ENCODE measurements around the gene KLK11.

- TF ChIP-seq, protein P1, sequence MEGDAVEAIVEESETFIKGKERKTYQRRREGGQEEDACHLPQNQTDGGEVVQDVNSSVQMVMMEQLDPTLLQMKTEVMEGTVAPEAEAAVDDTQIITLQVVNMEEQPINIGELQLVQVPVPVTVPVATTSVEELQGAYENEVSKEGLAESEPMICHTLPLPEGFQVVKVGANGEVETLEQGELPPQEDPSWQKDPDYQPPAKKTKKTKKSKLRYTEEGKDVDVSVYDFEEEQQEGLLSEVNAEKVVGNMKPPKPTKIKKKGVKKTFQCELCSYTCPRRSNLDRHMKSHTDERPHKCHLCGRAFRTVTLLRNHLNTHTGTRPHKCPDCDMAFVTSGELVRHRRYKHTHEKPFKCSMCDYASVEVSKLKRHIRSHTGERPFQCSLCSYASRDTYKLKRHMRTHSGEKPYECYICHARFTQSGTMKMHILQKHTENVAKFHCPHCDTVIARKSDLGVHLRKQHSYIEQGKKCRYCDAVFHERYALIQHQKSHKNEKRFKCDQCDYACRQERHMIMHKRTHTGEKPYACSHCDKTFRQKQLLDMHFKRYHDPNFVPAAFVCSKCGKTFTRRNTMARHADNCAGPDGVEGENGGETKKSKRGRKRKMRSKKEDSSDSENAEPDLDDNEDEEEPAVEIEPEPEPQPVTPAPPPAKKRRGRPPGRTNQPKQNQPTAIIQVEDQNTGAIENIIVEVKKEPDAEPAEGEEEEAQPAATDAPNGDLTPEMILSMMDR (IDR thresholded peaks at IDR 0.05), result no peak
- TF ChIP-seq POLR2A (IDR thresholded peaks at IDR 0.05), result no peak
- no peak for TF ChIP-seq POLR2AphosphoS5 (IDR thresholded peaks at IDR 0.05)
Observed at GRCh38 chr19:50977626-50978025, 48.8 kb downstream of the KLK11 start.
